ENCODE data around the gene DOK1. TPM values are rescaled to one million over a fixed set of nuclear protein-coding genes. Genes with fewer than 3 reads are reported as not detected.

The DOK1 gene
- total and polyA plus RNA-seq, 10 donors = 19.9 to 59.1 (median 39.7) TPM

DNA sequence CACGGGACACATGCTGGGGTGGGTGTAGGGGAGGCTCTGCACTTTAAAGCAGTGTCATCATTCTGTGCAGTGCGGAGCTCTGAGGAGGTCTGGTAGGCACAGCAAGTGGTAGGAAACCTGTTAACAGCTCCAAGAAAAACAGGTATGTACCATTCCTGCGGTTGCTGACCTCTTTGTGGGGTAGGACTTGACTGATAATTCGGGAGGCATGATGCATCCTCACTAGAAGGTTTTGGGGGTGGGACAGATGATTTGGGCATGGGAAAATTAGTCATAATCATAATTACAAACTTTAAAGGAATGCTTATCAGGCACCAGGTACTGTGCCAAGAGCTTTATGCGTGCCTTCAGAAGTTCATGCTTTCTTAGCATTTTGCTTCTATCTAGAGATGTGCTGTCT lies 9.7 kb downstream of the DOK1 start:
- Histone ChIP-seq H3K27ac (no peak overlapping the region), H3K4me3 (no peak overlapping the region), H3K4me1 (peaks cover 0 to 13% (median 0%) of the 10 kb centered on the region in 6 donors), H3K36me3 (no peaks in the 10 kb centered on the region), H3K9me3 (no peaks in the 10 kb centered on the region), H3K27me3 (replicated peaks in 1 of 7) (no peaks in the 10 kb centered on the region)
- intact Hi-C loops (cut with DNase I; ENCODE audit: low total_unique reads) = no loop called here
- DNase-seq = no peak
- TF ChIP-seq, protein P1, sequence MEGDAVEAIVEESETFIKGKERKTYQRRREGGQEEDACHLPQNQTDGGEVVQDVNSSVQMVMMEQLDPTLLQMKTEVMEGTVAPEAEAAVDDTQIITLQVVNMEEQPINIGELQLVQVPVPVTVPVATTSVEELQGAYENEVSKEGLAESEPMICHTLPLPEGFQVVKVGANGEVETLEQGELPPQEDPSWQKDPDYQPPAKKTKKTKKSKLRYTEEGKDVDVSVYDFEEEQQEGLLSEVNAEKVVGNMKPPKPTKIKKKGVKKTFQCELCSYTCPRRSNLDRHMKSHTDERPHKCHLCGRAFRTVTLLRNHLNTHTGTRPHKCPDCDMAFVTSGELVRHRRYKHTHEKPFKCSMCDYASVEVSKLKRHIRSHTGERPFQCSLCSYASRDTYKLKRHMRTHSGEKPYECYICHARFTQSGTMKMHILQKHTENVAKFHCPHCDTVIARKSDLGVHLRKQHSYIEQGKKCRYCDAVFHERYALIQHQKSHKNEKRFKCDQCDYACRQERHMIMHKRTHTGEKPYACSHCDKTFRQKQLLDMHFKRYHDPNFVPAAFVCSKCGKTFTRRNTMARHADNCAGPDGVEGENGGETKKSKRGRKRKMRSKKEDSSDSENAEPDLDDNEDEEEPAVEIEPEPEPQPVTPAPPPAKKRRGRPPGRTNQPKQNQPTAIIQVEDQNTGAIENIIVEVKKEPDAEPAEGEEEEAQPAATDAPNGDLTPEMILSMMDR (IDR thresholded peaks at IDR 0.05 in 8 of 11, conservative IDR thresholded peaks at IDR 0.05 in 3 of 11) = no peak
- TF ChIP-seq POLR2AphosphoS5 (IDR thresholded peaks at IDR 0.05) (no peak), POLR2A (IDR thresholded peaks at IDR 0.05) (no peak)
- WGBS, 5 donors = 82 to 88% (median 87%) methylated on average over 5 of the region's 5 CpGs

GRCh38 chr2:74566076-74566753 lies 11.7 kb downstream of the DOK1 start:
- no peak for DNase-seq
- 68 to 82% (median 80%) methylated on average over 7 of the region's 7 CpGs for WGBS, 5 donors
- H3K4me3 ChIP-seq = no peak overlapping the region
- H3K4me1 ChIP-seq = peaks cover 0 to 15% (median 2%) of the 10 kb centered on the region in 6 donors
- TF ChIP-seq POLR2AphosphoS5 (IDR thresholded peaks at IDR 0.05) = no peak
- no peak for TF ChIP-seq POLR2A (IDR thresholded peaks at IDR 0.05)
- TF ChIP-seq, protein P1 (IDR thresholded peaks at IDR 0.05 in 8 of 11, conservative IDR thresholded peaks at IDR 0.05 in 3 of 11) = no peak
- no peaks in the 10 kb centered on the region for H3K36me3 ChIP-seq
- intact Hi-C loops (cut with DNase I; ENCODE audit: low total_unique reads) = no loop called here
- no peaks in the 10 kb centered on the region for H3K27me3 ChIP-seq (replicated peaks in 1 of 7)
- H3K27ac ChIP-seq = no peak overlapping the region
- H3K9me3 ChIP-seq = no peaks in the 10 kb centered on the region

- intact Hi-C loops (cut with DNase I; ENCODE audit: low total_unique reads) = no loop called here
- TF ChIP-seq POLR2A (IDR thresholded peaks at IDR 0.05) = no peak
- no peak for TF ChIP-seq POLR2AphosphoS5 (IDR thresholded peaks at IDR 0.05)
- TF ChIP-seq, protein P1 (IDR thresholded peaks at IDR 0.05 in 8 of 11, conservative IDR thresholded peaks at IDR 0.05 in 3 of 11) = no peak
- Histone ChIP-seq H3K27ac (no peak overlapping the region), H3K4me1 (peaks cover 0 to 20% (median 4%) of the 10 kb centered on the region in 6 donors), H3K27me3 (replicated peaks in 1 of 7) (no peaks in the 10 kb centered on the region), H3K4me3 (no peak overlapping the region), H3K9me3 (no peaks in the 10 kb centered on the region), H3K36me3 (no peaks in the 10 kb centered on the region)
- DNase-seq = no peak
Measured at GRCh38 chr2:74566754-74567085, 12.2 kb downstream of the DOK1 start.

- Histone ChIP-seq H3K36me3 (no peaks in the 10 kb centered on the region), H3K4me1 (peaks cover 0 to 22% (median 4%) of the 10 kb centered on the region in 6 donors), H3K27ac (no peak overlapping the region), H3K4me3 (no peak overlapping the region), H3K27me3 (replicated peaks in 1 of 7) (no peaks in the 10 kb centered on the region), H3K9me3 (no peaks in the 10 kb centered on the region)
- DNase-seq = no peak
- 53 to 82% (median 76%) methylated on average over 5 of the region's 5 CpGs for WGBS, 5 donors
- TF ChIP-seq, protein P1 (IDR thresholded peaks at IDR 0.05 in 8 of 11, conservative IDR thresholded peaks at IDR 0.05 in 3 of 11) = no peak
- no peak for TF ChIP-seq POLR2AphosphoS5 (IDR thresholded peaks at IDR 0.05)
- no peak for TF ChIP-seq POLR2A (IDR thresholded peaks at IDR 0.05)
- intact Hi-C loops (cut with DNase I; ENCODE audit: low total_unique reads) = no loop called here
Measured at GRCh38 chr2:74567881-74568280, 13.4 kb downstream of the DOK1 start.
